HT-29 (cell line): ENCODE results near the gene FBXO42. TPM values are rescaled to one million over a fixed set of nuclear protein-coding genes. Genes with fewer than 3 reads are reported as not detected.

Experiments used
- DNase-seq: peaks from one replicate; pipeline ENCODE4 v3.0.0-alpha.2; 2015; ENCODE audit warnings: low spot score
- total RNA-seq: library from RNA; depleted of rRNA; stranded (reverse); fragments of >200 nt; shearing (Covaris generic); gene quantifications from 2 replicates; pipeline ENCODE4 v1.2.3, GENCODE V29; 2014; rRNA removed

Gene FBXO42
- total RNA-seq: 10.8 and 16.3 TPM in 2 replicates

DNA sequence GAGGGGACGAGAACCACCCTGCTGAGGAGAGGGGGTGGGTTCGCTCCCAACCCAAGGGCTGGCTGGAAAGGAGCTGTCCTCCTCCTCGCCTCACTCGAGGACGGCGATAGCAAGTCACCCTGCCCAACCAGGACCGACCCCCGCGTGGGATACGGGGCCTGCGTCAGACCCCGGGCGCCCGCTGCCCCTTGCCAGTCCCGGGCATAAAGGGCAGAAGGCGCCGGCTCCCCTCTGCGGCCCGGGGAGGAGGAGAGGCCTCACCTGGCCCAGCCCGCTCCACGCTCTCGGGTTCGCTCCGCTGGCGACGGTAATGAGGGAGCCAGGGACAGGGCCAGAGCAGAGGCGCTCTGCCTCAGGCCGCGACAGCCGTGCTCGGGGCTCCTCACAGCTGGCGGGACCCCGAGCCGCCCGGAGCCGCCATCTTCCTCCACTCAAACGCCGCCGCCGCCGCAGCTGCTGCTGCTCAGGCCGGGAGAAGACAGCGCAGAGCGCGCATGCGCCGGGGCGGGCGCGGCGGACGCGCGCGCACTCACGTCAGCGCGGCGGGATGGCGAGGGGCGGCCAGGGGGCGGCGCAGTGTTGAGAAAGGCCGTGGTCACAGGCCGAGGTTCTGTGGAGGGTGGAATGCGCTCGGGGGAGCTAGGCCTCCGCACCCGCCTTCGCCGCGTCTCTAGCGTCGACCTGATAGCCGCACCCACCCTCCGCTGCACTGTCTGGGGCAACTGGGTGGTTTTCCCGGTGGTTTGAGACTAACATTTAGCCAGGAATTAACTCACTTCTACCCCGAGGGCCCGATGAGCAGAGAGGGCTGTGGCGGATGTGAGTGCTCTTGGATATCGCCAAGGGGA lies at the start of gene FBXO42:
FBXO42 (minus strand) TSS at position 487 of the 848 bp plus-strand sequence. CDS start 37,062 bp downstream, outside the sequence.
- peak; percentile 92 for DNase-seq

DNA sequence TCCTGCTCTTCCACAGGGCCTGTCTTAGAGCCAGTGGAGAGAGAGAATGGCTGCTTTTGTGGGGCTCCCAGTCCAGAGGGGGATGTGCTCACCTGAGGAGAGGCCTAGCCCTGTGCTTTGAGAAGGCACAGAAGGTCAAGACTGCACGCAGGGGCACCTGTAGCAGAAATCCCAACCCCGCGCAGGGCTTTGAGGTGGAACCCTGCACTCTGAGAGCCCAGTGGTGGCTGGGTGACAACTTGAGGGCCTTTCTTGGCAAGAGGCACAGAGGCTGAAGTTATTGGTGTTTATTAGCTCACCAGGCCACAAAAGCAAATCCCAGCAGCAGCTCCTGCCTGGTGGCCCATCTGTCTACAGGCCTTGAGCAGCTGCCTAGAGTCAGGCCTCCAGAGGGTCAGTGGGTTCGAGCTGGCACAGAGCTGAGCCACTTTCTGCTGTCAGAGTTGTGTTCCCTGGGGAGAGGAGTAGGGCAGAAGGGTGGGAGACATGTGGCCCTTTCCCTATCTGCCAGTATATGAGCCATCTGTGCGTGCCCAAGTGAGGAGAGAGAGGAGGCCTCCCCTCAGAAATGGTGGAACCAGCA lies 46.2 kb upstream of the FBXO42 start:
- DNase-seq: no peak

DNA sequence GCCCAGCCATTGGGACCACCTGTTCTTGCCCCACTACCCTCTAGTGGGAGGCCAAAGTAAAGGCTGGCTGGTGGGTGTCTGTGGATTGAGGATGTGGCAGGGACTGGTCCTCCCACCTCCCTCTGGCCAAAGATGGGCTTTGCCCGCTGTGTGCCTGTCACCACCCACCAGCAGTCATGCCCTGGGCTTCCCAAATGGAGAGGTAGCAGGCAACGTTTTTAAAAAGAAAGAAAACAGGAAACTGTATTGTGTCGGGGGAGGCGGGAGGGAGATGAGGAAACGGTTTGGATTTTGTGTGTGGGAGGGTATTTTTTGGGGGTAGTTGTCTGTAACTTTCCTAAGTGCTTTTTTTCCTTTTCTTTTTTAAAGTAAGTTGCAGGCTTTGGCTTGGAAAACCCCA lies 44.8 kb upstream of the FBXO42 start:
- DNase-seq: no peak

DNA sequence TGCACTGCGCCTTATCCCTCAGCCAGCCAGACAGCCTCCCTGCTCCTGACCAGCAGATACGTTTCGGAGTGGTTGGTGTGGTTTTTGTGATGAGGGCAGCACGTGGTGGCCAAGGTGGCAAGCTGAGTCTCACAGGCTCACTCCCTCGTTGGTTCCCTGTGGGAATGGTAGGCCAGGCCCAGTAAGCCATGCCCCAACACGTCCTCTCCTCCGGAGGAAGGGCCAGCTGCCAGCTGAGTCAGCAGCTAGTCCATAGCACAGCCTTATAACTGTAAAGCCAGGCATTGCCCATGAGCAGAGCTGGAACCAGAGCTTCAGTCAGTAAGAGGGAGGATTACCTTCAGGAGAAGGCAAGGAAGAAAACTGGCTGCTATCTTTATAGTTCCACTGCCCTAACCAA lies 44.3 kb upstream of the FBXO42 start:
- DNase-seq: no peak

DNA sequence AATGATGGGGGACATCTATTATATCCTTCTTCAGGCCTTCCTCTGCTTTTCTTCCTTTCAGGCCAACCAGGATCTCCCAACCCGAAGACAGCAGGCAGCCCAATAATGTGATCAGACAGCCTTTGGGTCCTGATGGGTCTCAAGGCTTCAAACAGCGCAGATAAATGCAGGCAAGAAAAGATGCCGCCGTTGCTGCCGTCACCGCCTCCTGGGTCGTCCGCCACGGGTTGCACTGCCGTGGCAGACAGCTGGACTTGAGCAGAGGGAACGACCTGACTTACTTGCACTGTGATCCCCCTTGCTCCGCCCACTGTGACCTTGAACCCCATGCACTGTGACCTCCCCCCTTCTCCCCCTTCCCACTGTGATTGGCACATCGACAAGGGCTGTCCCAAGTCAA lies 42.7 kb upstream of the FBXO42 start:
- DNase-seq: no peak

DNA sequence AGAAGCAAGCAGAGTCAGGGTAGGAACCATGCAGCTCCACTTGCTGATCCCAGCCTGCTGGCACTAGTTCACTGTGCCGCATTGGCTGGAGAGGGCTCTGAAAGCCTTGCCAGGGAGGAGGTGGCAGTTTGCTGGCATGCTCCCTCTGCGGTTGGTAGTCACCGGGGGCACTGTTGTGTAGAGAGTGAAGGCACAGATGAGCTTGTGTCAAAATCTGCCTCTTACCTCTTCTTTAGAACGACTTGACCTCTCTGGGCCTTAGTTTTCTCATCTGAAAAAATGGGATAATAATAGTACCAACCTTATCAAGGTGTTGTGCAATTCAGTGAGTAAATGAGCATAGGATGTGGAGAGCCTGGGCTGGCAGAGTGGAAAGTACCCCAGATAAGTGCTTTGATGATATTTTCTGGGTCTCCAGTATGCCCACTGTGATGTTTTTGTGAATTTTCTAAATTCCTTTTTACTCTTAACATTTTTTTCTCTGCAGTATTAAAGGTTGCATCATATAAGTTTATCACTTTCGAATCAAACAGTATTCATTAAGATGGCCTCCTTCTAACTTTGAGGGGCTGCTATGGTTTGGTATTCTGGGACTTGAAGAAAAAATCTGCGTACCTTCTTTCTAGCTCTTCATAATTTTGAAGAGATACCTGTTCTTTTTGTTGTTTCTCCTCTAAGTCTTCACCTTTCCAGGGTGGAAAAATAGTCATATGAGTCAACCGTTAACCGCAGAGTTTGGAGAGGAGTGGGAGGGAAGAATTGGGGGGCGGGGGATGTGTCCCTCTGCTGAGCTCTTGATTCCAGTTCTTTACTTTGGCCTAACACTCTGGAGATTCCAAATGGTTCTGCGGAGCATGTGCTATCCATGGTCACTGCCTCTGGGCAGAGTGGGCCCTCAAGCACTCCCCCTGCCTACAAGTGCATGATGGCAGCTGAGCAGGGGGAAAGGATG lies 41.6 kb upstream of the FBXO42 start:
- no peak for DNase-seq

DNA sequence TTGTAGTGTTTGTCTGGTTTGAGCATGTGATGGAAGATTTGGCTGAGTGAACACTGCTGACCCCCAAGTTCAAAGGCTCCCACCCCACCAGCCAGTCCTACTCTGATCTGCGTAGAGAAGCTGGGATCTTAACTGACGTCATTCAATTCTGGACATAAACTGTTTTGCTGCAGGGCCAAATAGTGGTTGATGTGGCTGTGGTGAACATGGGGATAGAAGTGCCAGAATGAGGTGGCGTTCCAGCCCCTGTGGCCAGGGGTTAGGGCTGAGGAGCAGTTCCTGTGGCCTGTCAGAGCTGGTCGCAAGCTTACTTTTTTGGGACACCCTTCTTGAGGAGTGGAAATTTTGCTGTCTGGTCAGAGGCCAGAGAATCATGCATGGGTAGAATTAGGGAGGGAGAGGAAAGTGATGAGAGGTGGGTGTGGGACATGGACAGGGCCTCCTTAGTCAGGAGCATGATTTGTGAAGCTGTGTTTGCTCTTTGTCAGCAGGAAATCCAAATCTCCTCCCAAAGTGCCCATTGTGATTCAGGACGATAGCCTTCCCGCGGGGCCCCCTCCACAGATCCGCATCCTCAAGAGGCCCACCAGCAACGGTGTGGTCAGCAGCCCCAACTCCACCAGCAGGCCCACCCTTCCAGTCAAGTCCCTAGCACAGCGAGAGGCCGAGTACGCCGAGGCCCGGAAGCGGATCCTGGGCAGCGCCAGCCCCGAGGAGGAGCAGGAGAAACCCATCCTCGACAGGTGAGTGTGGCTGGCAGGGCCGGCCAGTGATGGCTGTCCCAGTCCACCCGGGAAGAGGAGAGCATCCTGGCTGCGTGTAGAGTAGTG lies 40.7 kb upstream of the FBXO42 start:
- DNase-seq: no peak

DNA sequence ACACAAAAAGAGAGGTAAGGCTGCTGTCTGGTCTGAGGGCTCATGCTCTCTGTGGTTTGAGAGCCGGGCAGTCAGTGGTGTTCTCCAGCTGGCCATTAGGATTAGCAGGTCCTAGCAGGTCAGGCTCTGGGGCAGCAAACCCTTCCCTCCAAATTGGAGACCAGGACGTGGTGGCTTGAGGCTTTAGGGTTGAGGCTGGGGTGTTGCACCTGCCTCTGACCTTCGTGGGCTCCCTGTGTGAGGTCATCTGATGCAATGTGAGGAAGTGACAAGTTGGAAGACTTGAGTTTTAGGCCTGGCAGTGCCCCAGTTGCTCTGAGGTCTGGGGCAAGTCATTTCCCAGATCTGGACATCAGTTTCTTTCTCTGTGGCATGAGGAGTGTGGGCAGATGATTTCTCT lies 39.1 kb upstream of the FBXO42 start:
- DNase-seq: no peak

DNA sequence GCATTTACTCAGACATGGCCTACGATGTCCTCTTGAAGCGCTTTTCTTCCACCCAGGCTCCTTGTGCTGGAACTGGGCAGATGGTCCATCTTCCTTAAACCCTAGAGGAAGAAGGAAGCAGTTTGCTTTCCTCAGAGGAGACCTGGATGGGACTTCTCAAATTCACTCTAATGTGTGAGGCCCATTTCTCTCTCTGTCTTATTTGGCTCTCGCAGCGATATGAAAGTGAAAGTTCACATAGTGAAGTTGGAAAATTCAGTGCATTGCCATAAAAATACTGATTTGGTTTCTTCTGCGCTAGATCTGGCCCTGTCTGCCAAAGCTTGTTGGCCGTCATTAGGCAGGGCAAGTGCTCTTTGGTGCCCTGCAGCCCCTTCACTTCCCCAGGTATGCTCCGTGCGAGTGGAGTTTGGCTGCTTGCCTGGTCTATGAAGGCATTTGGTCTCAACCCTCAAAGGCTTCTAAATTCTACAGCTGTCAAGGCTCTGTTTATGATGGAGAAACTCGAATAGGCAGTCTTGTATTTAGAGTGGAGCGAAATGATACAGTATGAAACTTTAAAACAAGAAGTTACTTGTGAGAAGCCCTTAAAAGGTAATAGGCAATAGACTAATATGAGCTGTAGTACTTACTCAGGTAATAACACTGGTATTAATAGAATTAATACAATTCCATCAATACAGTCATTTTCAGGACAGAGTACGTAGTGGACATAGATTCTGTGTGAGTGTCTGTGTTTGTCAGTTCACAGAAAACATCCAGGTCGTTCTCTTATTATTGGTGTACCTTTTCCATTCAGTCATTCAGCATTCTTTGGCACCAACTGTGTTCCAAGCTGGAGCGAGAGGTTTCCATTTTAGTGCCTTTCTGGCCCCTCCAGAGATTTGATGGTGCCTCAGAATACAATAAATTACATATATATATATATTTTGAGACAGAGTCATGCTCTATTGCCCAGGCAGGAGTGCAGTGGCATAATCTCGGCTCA lies 35.2 kb upstream of the FBXO42 start:
- no peak for DNase-seq

DNA sequence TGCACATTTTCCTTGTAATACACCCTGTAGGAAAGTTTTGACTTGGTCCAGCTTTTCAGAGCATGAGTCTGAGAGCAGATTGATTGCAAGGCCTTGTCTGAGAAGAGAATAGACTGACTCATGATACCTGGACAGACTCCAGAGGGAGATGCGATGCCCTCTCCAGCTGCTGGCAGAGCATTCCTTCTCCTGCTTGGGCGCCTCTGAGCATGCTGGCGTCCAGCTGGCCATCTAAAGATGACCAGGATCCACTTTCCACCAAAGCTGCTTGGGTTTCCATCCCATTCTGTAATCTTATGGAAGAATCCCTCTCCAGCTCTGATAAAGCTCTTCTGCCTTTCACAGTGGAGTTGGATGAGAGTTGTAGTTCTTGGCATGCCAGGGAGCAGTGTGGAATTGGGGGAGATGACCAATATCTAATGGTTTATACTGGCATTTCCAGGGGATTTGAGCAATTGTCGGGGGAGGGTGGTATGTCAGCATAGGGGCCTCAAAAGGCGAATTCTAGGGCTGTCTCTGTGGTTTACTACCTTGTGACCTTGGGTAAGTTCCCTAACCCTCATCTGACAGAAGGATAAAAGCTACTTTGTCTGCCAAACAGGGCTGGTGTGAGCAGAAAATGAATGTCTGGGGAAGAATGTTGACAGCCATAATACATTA lies 34.3 kb upstream of the FBXO42 start:
- no peak for DNase-seq

DNA sequence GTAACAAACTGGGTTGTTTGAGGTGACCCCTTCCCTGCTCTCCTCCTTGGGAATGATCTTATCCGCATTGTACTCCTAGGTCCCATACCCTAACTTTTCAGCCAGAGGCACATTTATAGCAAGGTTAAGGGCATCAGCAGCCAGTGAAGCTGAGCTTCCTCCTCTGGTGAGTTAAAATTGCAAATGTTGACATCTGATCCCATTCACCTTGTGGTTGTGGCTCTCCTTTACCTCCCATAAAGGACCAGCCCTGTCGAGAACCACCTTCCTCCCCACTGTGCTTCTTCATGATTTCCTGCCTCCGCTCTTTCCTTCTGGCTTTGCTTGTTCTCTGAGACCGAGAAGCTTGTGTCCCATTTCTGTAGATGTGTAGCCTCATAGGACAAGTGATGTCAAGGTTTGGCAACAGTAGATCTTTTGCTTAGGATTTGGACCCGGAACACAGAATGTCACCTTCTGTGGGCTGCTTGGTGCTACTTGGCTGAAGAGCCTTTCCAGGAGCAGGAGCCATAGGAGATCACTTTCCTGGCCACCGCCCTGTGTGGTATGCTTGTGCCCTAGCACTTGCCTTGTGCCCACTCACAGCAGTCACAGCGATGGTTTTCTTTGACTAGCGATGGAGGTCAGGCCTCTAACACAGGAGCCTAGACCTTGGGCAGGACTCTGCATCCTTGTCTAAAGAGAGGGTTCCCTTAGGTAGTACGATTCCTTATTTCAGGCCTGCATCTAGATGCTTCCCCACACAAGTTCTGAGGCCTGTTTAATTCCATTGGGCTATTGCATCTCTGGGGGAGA lies 33.6 kb upstream of the FBXO42 start:
- no peak for DNase-seq

DNA sequence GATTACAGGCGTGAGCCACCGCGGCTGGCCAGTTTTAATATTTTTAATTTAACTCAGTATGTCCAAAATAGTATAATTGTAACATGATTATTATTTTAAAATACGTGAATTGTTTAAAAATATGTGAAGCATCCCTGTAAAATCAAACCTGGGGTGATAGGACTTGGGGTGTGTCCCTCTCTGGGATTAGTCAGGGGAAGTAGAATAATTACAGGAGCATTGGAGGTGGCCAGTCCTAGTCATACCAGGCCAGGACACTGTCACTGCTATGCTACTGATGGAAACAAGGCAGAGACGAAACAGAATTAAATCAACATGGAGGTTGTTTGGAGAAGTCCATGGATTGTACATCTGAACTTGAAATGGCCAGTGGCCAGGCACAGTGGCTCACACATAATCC lies 31.6 kb upstream of the FBXO42 start:
- DNase-seq: no peak

DNA sequence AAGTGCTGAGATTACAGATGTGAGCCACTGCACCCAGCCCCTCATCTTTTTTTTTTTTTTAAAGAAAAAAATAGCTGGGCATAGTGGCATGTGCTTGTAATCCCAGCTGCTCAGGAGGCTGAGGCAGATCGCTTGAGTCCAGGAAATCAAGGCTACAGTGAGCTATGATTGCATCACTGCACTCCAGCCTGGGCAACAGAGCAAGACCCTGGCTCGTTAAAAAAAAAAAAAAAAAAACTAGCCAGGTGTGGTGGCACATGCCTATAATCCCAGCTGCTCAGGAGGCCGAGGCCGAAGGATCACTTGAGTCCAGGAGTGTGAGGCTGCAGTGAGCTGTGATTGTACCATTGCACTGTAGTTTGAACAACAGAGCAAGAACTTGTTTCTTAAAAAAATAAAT lies 28.6 kb upstream of the FBXO42 start:
- DNase-seq: no peak

DNA sequence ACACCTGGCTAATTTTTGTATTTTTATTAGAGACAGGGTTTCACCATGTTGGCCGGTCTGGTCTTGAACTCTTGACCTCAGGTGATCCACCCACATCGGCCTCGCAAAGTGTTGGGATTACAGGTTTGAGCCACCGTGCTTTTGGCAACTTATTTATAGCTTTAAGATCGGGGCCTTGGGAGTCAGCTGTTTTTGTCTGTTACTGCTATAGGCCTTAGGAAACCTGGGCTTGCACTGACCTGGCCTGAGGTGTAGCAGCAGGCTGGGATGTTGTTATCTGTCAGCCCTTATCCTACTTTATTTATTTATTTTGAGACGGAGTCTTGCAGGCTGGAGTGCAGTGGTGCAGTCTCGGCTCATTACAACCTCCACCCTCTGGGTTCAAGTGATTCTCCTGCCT lies 26.2 kb upstream of the FBXO42 start:
- DNase-seq: no peak

DNA sequence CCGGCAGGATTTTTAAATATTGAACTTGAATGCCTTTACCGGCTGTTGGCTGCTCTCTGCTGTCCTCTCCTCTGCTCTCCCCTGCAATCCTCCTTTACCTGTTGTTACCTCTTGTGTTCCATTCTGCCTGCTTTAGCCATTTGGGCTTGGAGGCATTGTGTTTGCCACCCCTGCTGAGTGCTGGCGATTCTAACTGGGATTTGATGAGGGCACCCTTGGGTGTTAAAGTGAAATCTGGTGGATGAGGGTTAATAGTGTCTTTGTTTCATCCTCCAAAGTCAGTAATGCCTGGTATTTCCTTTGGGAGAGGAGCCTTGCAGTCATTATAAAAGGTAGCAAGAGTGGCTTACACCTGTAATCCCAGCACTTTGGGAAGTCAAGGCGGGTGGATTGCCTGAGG lies 24.7 kb upstream of the FBXO42 start:
- no peak for DNase-seq

DNA sequence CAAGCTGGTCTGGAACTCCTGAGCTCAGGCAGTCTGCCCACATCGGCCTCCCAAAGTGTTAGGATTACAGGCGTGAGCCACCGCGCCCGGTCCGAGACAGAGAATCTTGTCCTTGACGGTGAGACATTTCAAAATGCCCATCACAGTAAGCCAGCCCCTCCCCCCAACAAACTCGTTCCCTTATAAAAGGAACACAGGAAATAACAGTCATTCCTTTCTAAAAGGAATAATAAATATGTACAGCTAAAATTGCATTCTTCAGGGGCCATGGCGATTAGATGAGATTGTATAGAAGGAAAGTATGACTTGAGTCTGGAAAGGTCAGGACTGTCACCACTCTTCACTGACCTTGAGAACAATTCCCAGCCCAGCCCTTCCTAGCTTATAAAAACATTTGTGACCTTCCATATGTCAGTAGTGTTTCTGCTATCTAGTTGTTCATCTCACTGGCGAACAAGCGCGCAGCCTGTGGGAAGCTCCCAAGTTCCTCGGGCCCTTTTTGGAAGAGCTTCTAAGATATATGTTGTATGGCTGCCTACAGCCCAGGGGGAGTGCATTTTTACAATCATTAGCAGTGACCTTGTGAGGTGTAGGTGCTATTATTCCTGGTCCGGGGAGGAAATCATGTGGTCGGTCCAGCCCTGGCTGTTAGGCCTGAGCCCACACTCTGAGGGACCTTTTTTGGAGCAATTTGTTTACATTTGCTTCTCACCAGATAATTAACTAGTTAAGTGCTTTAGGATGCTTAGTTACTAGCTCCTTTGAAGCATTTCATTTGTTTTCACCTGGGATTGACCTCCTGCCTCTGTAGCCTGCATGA lies 23.5 kb upstream of the FBXO42 start:
- DNase-seq: no peak

DNA sequence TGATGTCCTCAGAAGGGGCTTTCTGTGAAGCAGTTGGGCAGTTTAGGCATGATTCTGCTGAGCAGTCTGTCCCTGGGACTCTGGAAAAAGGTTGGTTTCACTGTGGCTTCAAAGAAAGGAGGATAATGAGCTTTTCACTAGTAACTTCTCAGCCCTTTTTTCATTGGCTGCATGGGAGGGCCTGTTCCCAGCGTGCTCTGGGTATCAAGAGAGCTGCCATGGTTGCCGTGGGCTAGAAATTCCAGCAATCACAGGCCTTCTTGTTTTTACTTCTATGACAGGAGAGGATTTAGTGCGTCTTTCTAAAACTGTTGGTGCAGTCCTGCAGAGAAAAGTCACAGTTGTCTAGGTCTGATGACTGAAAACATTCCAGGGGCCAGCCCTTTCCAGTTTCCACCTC lies 22.0 kb upstream of the FBXO42 start:
- no peak for DNase-seq
